Measurements from ENCODE around the gene STK38L.

The STK38L gene

GRCh38 chr12:27210187-27210586 lies 33.9 kb upstream of the STK38L start:
- no peak for DNase-seq
- H3K36me3 ChIP-seq (ENCODE audit: control insufficient read depth, insufficient read depth, low read length) = no peaks in the 10 kb centered on the region
- no peaks in the 10 kb centered on the region for H3K4me1 ChIP-seq (ENCODE audit: control insufficient read depth, insufficient read depth, low read length, poor library complexity, severe bottlenecking)
- H3K4me3 ChIP-seq (ENCODE audit: insufficient read depth, low read depth, low read length, poor library complexity, severe bottlenecking) = no peak overlapping the region
- H3K9me3 ChIP-seq (ENCODE audit: control insufficient read depth, low read length) = no peaks in the 10 kb centered on the region
- no peak overlapping the region for H3K27ac ChIP-seq (ENCODE audit: insufficient read depth, low read length, poor library complexity, severe bottlenecking)
- H3K27me3 ChIP-seq (replicated peaks; ENCODE audit: control insufficient read depth, insufficient read depth, low read length, poor library complexity, severe bottlenecking) = no peaks in the 10 kb centered on the region

GRCh38 chr12:27212861-27213260 lies 31.2 kb upstream of the STK38L start:
- Histone ChIP-seq H3K36me3 (ENCODE audit: control insufficient read depth, insufficient read depth, low read length) (no peaks in the 10 kb centered on the region), H3K4me3 (ENCODE audit: insufficient read depth, low read depth, low read length, poor library complexity, severe bottlenecking) (no peak overlapping the region), H3K4me1 (ENCODE audit: control insufficient read depth, insufficient read depth, low read length, poor library complexity, severe bottlenecking) (no peaks in the 10 kb centered on the region), H3K27ac (ENCODE audit: insufficient read depth, low read length, poor library complexity, severe bottlenecking) (no peak overlapping the region), H3K27me3 (replicated peaks; ENCODE audit: control insufficient read depth, insufficient read depth, low read length, poor library complexity, severe bottlenecking) (no peaks in the 10 kb centered on the region), H3K9me3 (ENCODE audit: control insufficient read depth, low read length) (no peaks in the 10 kb centered on the region)
- DNase-seq = no peak

GRCh38 chr12:27213304-27213703 lies 30.8 kb upstream of the STK38L start:
- Histone ChIP-seq H3K4me3 (ENCODE audit: insufficient read depth, low read depth, low read length, poor library complexity, severe bottlenecking) (no peak overlapping the region), H3K27ac (ENCODE audit: insufficient read depth, low read length, poor library complexity, severe bottlenecking) (no peak overlapping the region), H3K4me1 (ENCODE audit: control insufficient read depth, insufficient read depth, low read length, poor library complexity, severe bottlenecking) (no peaks in the 10 kb centered on the region), H3K27me3 (replicated peaks; ENCODE audit: control insufficient read depth, insufficient read depth, low read length, poor library complexity, severe bottlenecking) (no peaks in the 10 kb centered on the region), H3K36me3 (ENCODE audit: control insufficient read depth, insufficient read depth, low read length) (no peaks in the 10 kb centered on the region), H3K9me3 (ENCODE audit: control insufficient read depth, low read length) (no peaks in the 10 kb centered on the region)
- no peak for DNase-seq

DNA sequence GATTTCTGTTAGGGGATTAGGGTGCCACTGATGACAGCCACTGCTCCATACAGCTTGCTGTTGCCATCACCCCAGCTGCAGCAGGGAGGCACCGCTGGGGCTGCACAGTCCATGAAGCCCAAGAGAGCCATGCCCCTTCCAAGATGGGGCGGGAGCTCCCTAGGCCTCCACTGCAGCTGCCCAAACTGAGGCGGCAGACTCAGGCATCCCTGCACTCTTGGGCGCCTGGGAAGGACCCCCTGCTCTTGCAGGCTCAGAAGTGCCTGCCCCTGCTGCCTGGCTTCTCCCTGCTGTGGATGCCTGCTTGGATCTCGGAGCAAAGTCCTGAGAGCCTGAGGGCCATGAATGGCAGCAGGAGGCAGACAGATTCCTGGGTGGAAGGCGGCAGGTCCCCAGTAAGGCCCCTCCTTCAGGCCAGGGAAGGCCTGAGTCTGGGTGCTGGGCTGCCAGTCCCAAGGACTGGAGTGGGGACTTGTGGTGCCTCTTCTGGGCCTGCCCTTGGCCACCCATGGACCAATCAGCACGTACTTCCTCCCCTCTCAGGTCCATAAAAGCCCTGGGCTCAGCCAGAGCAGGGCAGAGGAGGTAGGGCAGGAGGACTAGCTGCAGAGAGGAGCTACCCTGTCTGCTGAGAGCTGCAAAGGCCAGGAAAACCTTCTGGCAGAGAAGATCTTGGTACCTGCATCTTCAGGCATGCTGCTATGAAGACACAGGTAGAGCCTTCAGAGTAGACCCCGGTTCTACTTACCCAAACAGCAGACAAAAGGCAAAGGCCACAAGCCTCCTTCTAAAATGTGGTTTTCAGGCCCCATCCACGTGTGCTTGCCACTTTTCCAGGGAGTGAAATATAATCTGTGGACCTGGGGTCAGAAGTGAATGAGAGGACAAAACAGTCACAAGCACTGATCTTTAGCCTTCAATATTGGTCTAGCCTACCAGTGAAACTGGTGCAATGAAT lies 30.0 kb upstream of the STK38L start:
- H3K27ac ChIP-seq (ENCODE audit: insufficient read depth, low read length, poor library complexity, severe bottlenecking) = no peak overlapping the region
- DNase-seq = no peak
- no peaks in the 10 kb centered on the region for H3K27me3 ChIP-seq (replicated peaks; ENCODE audit: control insufficient read depth, insufficient read depth, low read length, poor library complexity, severe bottlenecking)
- H3K36me3 ChIP-seq (ENCODE audit: control insufficient read depth, insufficient read depth, low read length) = no peaks in the 10 kb centered on the region
- H3K9me3 ChIP-seq (ENCODE audit: control insufficient read depth, low read length) = no peaks in the 10 kb centered on the region
- no peak overlapping the region for H3K4me3 ChIP-seq (ENCODE audit: insufficient read depth, low read depth, low read length, poor library complexity, severe bottlenecking)
- no peaks in the 10 kb centered on the region for H3K4me1 ChIP-seq (ENCODE audit: control insufficient read depth, insufficient read depth, low read length, poor library complexity, severe bottlenecking)

GRCh38 chr12:27217590-27217989 lies 26.5 kb upstream of the STK38L start:
- Histone ChIP-seq H3K27ac (ENCODE audit: insufficient read depth, low read length, poor library complexity, severe bottlenecking) (no peak overlapping the region), H3K4me1 (ENCODE audit: control insufficient read depth, insufficient read depth, low read length, poor library complexity, severe bottlenecking) (no peaks in the 10 kb centered on the region), H3K36me3 (ENCODE audit: control insufficient read depth, insufficient read depth, low read length) (no peaks in the 10 kb centered on the region), H3K4me3 (ENCODE audit: insufficient read depth, low read depth, low read length, poor library complexity, severe bottlenecking) (no peak overlapping the region), H3K9me3 (ENCODE audit: control insufficient read depth, low read length) (no peaks in the 10 kb centered on the region), H3K27me3 (replicated peaks; ENCODE audit: control insufficient read depth, insufficient read depth, low read length, poor library complexity, severe bottlenecking) (no peaks in the 10 kb centered on the region)
- DNase-seq = no peak

DNA sequence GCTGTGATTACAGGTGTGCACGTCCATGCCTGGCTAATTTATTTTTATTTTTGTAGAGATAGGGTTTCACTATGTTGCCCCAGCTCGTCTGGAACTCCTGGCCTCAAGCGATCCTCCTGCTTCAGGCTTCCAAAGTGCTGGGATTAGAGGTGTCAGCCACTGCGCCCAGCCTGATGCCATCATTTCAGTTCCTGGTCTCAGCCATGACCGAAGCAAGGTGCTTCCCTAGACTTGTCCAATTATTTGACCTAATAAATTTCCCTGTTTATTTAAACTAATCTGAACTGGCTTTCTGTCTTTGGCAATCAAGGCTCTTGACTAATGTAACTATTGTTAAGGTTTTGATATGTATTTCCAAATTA lies 24.4 kb upstream of the STK38L start:
- Histone ChIP-seq H3K4me3 (ENCODE audit: insufficient read depth, low read depth, low read length, poor library complexity, severe bottlenecking) (no peak overlapping the region), H3K4me1 (ENCODE audit: control insufficient read depth, insufficient read depth, low read length, poor library complexity, severe bottlenecking) (no peaks in the 10 kb centered on the region), H3K27me3 (replicated peaks; ENCODE audit: control insufficient read depth, insufficient read depth, low read length, poor library complexity, severe bottlenecking) (no peaks in the 10 kb centered on the region), H3K27ac (ENCODE audit: insufficient read depth, low read length, poor library complexity, severe bottlenecking) (no peak overlapping the region), H3K36me3 (ENCODE audit: control insufficient read depth, insufficient read depth, low read length) (no peaks in the 10 kb centered on the region), H3K9me3 (ENCODE audit: control insufficient read depth, low read length) (no peaks in the 10 kb centered on the region)
- no peak for DNase-seq

DNA sequence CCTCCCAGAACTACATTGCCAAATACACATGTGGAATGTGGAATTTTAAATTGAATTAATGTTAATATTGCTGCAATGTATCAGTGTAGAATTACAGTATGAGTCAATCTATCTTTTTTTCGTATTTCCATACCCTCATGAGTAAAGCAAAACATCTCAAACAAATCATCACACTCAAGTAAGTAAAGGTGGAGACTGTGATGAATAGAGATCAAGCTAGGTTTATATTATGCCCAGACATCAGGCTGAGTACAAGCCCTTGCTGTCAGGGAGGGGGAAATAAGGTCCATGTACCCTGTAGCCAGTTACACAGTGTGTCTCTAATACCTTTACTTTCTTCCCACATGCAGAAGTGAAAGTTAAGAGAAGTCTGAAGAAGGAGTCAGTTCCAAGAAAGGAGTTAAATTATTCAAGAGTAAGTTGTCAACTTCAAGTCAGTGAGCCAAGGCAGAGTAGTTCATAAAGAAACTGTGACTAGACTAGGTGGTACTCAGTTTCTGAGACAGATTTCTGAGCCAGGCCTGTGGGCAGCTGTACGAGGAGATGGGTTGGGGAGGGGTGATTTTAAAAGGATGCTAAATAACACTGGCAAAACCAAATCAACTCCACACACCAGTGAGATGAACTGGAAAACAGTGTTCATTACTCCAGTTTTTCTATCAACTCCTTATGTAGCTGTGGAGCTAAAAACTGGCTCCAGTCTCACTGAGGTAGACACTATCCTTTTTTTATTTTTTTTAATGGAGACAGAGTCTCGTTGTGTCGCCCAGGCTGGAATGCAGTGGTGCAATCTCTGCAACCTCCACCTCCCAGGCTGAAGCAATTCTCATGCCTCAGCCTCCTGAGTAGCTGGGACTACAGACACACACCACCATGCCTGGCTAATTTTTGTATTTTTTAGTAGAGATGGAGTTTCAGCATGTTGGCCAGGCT lies 23.8 kb upstream of the STK38L start:
- no peak overlapping the region for H3K4me3 ChIP-seq (ENCODE audit: insufficient read depth, low read depth, low read length, poor library complexity, severe bottlenecking)
- H3K4me1 ChIP-seq (ENCODE audit: control insufficient read depth, insufficient read depth, low read length, poor library complexity, severe bottlenecking) = no peaks in the 10 kb centered on the region
- H3K9me3 ChIP-seq (ENCODE audit: control insufficient read depth, low read length) = no peaks in the 10 kb centered on the region
- no peaks in the 10 kb centered on the region for H3K27me3 ChIP-seq (replicated peaks; ENCODE audit: control insufficient read depth, insufficient read depth, low read length, poor library complexity, severe bottlenecking)
- no peaks in the 10 kb centered on the region for H3K36me3 ChIP-seq (ENCODE audit: control insufficient read depth, insufficient read depth, low read length)
- no peak overlapping the region for H3K27ac ChIP-seq (ENCODE audit: insufficient read depth, low read length, poor library complexity, severe bottlenecking)
- DNase-seq = no peak

DNA sequence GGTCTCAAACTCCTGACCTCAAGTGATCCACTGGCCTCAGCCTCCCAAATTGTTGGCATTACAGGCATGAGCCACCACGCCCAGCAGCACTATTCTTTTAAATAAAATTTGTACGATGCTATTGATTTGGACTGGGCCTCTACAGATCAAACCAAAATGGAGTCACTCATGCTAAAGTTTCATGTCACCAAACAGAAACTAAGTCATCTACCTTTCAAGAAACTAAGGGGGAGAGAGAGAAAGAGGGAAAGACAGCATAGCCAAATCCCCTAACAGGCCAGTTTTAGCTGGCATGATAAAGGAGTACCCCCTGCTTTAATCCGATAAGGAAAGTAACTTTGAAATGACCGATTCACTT lies 23.1 kb upstream of the STK38L start:
- no peak overlapping the region for H3K4me3 ChIP-seq (ENCODE audit: insufficient read depth, low read depth, low read length, poor library complexity, severe bottlenecking)
- DNase-seq = no peak
- no peaks in the 10 kb centered on the region for H3K4me1 ChIP-seq (ENCODE audit: control insufficient read depth, insufficient read depth, low read length, poor library complexity, severe bottlenecking)
- H3K27ac ChIP-seq (ENCODE audit: insufficient read depth, low read length, poor library complexity, severe bottlenecking) = no peak overlapping the region
- H3K9me3 ChIP-seq (ENCODE audit: control insufficient read depth, low read length) = no peaks in the 10 kb centered on the region
- no peaks in the 10 kb centered on the region for H3K36me3 ChIP-seq (ENCODE audit: control insufficient read depth, insufficient read depth, low read length)
- H3K27me3 ChIP-seq (replicated peaks; ENCODE audit: control insufficient read depth, insufficient read depth, low read length, poor library complexity, severe bottlenecking) = no peaks in the 10 kb centered on the region

- Histone ChIP-seq H3K36me3 (ENCODE audit: control insufficient read depth, insufficient read depth, low read length) (no peaks in the 10 kb centered on the region), H3K4me3 (ENCODE audit: insufficient read depth, low read depth, low read length, poor library complexity, severe bottlenecking) (no peak overlapping the region), H3K27me3 (replicated peaks; ENCODE audit: control insufficient read depth, insufficient read depth, low read length, poor library complexity, severe bottlenecking) (no peaks in the 10 kb centered on the region), H3K4me1 (ENCODE audit: control insufficient read depth, insufficient read depth, low read length, poor library complexity, severe bottlenecking) (no peaks in the 10 kb centered on the region), H3K9me3 (ENCODE audit: control insufficient read depth, low read length) (no peaks in the 10 kb centered on the region), H3K27ac (ENCODE audit: insufficient read depth, low read length, poor library complexity, severe bottlenecking) (no peak overlapping the region)
- DNase-seq = no peak
Measured at GRCh38 chr12:27221625-27222387, 22.3 kb upstream of the STK38L start.
